Gastroesophageal sphincter (tissue), 4 donors: ENCODE data around the gene DRGX. TPM values are rescaled to one million over a fixed set of nuclear protein-coding genes. Genes with fewer than 3 reads are reported as not detected.

Experiments
- ATAC-seq: fragments of 150-250 bp; one replicate; pipeline ENCODE4 v1.9.1; 2016; ENCODE audit warnings: mild to moderate bottlenecking, moderate library complexity
- H3K27ac ChIP-seq, 4 donors: fragments of 200-600 bp; sonication (generic) in 3 of 4; 1 replicate in 3 of 4; 2 replicates in 1 of 4; pipeline ENCODE4 v1.5.1; 2016 to 2019
- H3K27me3 ChIP-seq: fragments of 200-600 bp; sonication (generic); one replicate; pipeline ENCODE4 v1.5.1; 2019
- H3K36me3 ChIP-seq, 2 donors: fragments of 200-600 bp; sonication (generic); one replicate each; pipeline ENCODE4 v1.5.1; 2019; ENCODE audit warnings: control low read depth in 1 of 2
- H3K4me1 ChIP-seq, 3 donors: fragments of 200-600 bp; sonication (generic); 1 replicate in 2 of 3; 2 replicates in 1 of 3; pipeline ENCODE4 v1.5.1; 2016 to 2019; ENCODE audit warnings: control low read depth in 2 of 3
- H3K4me3 ChIP-seq, 2 donors: fragments of 200-600 bp; sonication (generic); one replicate each; pipeline ENCODE4 v1.5.1; 2019; ENCODE audit warnings: mild to moderate bottlenecking in 1 of 2, moderate library complexity in 1 of 2
- H3K9me3 ChIP-seq, 3 donors: fragments of 200-600 bp; sonication (generic); one replicate each; pipeline ENCODE4 v1.5.1; 2017 to 2019; ENCODE audit warnings: control low read depth in 2 of 3
- CTCF ChIP-seq, 4 experiments: fragments of 200-600 bp in 2 of 4; fragments of 450-650 bp in 2 of 4; sonication (generic) in 1 of 4; IDR thresholded peaks; one replicate each; pipeline ENCODE4 v1.5.1; 2017 to 2019; ENCODE audit warnings: antibody characterized with exemption in 4 of 4, mild to moderate bottlenecking in 2 of 4, moderate library complexity in 2 of 4
- EP300 ChIP-seq: sonication (generic); formaldehyde crosslinking; IDR thresholded peaks from one replicate; pipeline ENCODE4 v1.6.1; 2017; ENCODE audit warnings: antibody characterized with exemption, mild to moderate bottlenecking
- POLR2A ChIP-seq, 2 donors: fragments of 450-650 bp; IDR thresholded peaks; one replicate each; pipeline ENCODE4 v1.6.1; 2017; ENCODE audit warnings: antibody characterized with exemption in 2 of 2, mild to moderate bottlenecking in 2 of 2, moderate library complexity in 1 of 2
- POLR2AphosphoS5 ChIP-seq: sonication (generic); formaldehyde crosslinking; IDR thresholded peaks from one replicate; pipeline ENCODE4 v1.6.1; 2017; ENCODE audit warnings: antibody characterized with exemption
- WGBS, 2 donors: methylation state at CpG; one replicate each; pipeline ENCODE4 v1.1.5; 2018; ENCODE audit warnings: low coverage in 1 of 2; 5-methylcytosine and 5-hydroxymethylcytosine counted together
- total RNA-seq, 4 donors: library from RNA; depleted of rRNA; stranded (reverse); fragments of >200 nt; gene quantifications; one replicate each; pipeline ENCODE4 v1.1.0, GENCODE V29; 2016

The DRGX gene
- total RNA-seq, 4 donors from 2014 or later: not detected

GRCh38 chr10:49414496-49414895 is 18.6 kb upstream of the DRGX start:
- no peak overlapping the region for H3K27ac ChIP-seq
- no peaks in the 10 kb centered on the region for H3K36me3 ChIP-seq
- no peaks in the 10 kb centered on the region for H3K9me3 ChIP-seq
- peaks cover 45% of the 10 kb centered on the region for H3K27me3 ChIP-seq
- WGBS, 2 donors: 31 to 33% methylated on average over 2 of the region's 2 CpGs
- ATAC-seq: no peak
- no peaks in the 10 kb centered on the region for H3K4me1 ChIP-seq
- TF ChIP-seq POLR2A (IDR thresholded peaks at IDR 0.05): no peak
- TF ChIP-seq POLR2AphosphoS5: no peak
- TF ChIP-seq EP300: no peak
- TF ChIP-seq CTCF (IDR thresholded peaks at IDR 0.05): no peak
- no peak overlapping the region for H3K4me3 ChIP-seq

GRCh38 chr10:49412571-49412970 is 16.7 kb upstream of the DRGX start:
- Histone ChIP-seq H3K27me3 (peaks cover 50% of the 10 kb centered on the region), H3K36me3 (no peaks in the 10 kb centered on the region), H3K9me3 (no peaks in the 10 kb centered on the region), H3K27ac (no peak overlapping the region), H3K4me3 (no peak overlapping the region), H3K4me1 (no peaks in the 10 kb centered on the region)
- TF ChIP-seq EP300: no peak
- TF ChIP-seq POLR2AphosphoS5: no peak
- TF ChIP-seq CTCF (IDR thresholded peaks at IDR 0.05): no peak
- no peak for TF ChIP-seq POLR2A (IDR thresholded peaks at IDR 0.05)
- ATAC-seq: no peak
- 100% methylated on average over 2 of the region's 4 CpGs; no CpG with 5 or more reads in 1 of the 2 donors for WGBS, 2 donors

- no peak overlapping the region for H3K27ac ChIP-seq
- H3K27me3 ChIP-seq: peaks cover 66% of the 10 kb centered on the region
- H3K9me3 ChIP-seq: no peaks in the 10 kb centered on the region
- WGBS, 2 donors: 55% methylated on average over 6 of the region's 7 CpGs; no CpG with 5 or more reads in 1 of the 2 donors
- H3K4me3 ChIP-seq: no peak overlapping the region
- no peaks in the 10 kb centered on the region for H3K4me1 ChIP-seq
- TF ChIP-seq POLR2AphosphoS5: no peak
- no peak for TF ChIP-seq CTCF (IDR thresholded peaks at IDR 0.05)
- no peak for TF ChIP-seq POLR2A (IDR thresholded peaks at IDR 0.05)
- TF ChIP-seq EP300: no peak
- no peak for ATAC-seq
- H3K36me3 ChIP-seq: no peaks in the 10 kb centered on the region
These were observed 14.6 kb upstream of the DRGX start for GRCh38 chr10:49410365-49411074.

- WGBS, 2 donors: 92% methylated on average over 2 of the region's 4 CpGs; no CpG with 5 or more reads in 1 of the 2 donors
- TF ChIP-seq EP300: no peak
- Histone ChIP-seq H3K4me3 (no peak overlapping the region), H3K36me3 (no peaks in the 10 kb centered on the region), H3K9me3 (no peaks in the 10 kb centered on the region), H3K27ac (no peak overlapping the region), H3K4me1 (no peaks in the 10 kb centered on the region), H3K27me3 (peaks cover 73% of the 10 kb centered on the region)
- no peak for ATAC-seq
These were observed 13.9 kb upstream of the DRGX start for GRCh38 chr10:49409755-49410154.

GRCh38 chr10:49408519-49409306 is 12.8 kb upstream of the DRGX start:
- 48 to 55% methylated on average over 7 to 13 of the region's 13 CpGs for WGBS, 2 donors
- H3K4me1 ChIP-seq: no peaks in the 10 kb centered on the region
- H3K36me3 ChIP-seq: no peaks in the 10 kb centered on the region
- TF ChIP-seq EP300 (no peak), POLR2AphosphoS5 (no peak), CTCF (IDR thresholded peaks at IDR 0.05) (no peak), POLR2A (IDR thresholded peaks at IDR 0.05) (no peak)
- no peak for ATAC-seq
- no peak overlapping the region for H3K4me3 ChIP-seq
- H3K9me3 ChIP-seq: no peaks in the 10 kb centered on the region
- no peak overlapping the region for H3K27ac ChIP-seq
- H3K27me3 ChIP-seq: peaks cover 78% of the 10 kb centered on the region
